IPS-18c (cell line): ENCODE results near the gene BMP2K.
"Not testable (repeated sequence)": the region's sequence is repeated elsewhere in the genome, so short reads cannot be mapped to it uniquely, and the experiment has no call there.

Source experiments
- H3K4me3 ChIP-seq: 2 replicates; pipeline ENCODE4 v1.7.0; 2013; ENCODE audit warnings: low read depth, mild to moderate bottlenecking, low read length, moderate library complexity; ENCODE audit not compliant: insufficient read depth
- H3K9me3 ChIP-seq: one replicate; pipeline ENCODE4 v1.6.1; 2013; ENCODE audit warnings: mild to moderate bottlenecking, low read length, moderate library complexity; ENCODE audit not compliant: control insufficient read depth, insufficient read depth

The BMP2K gene

DNA sequence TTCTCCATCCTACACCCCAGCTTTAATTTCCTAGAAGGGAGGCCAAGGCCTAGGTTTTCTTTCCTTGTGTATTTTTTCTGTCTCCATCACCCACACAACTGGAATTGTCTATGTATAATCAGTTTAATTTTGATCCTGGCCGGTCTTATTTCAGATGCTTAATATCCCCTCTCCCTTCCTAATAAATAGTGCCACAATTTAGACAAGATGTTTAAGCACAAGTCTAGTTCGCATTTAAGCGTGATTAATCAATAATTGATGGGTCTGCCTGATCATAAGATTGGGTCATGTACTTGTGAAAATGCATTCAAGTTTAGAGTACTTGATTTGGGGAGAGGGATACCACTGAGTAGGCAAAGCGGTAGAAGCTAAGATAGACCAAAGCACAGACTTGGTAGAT, 2.4 kb downstream of the BMP2K start:
- Histone ChIP-seq H3K9me3 (no peaks in the 10 kb centered on the region), H3K4me3 (no peak overlapping the region)

- H3K4me3 ChIP-seq, result no peak overlapping the region
- H3K9me3 ChIP-seq, result no peaks in the 10 kb centered on the region
Measured at GRCh38 chr4:78779280-78779679, 3.1 kb downstream of the BMP2K start.

GRCh38 chr4:78780093-78780492, 3.9 kb downstream of the BMP2K start:
- H3K9me3 ChIP-seq, result no peaks in the 10 kb centered on the region
- no peak overlapping the region for H3K4me3 ChIP-seq

DNA sequence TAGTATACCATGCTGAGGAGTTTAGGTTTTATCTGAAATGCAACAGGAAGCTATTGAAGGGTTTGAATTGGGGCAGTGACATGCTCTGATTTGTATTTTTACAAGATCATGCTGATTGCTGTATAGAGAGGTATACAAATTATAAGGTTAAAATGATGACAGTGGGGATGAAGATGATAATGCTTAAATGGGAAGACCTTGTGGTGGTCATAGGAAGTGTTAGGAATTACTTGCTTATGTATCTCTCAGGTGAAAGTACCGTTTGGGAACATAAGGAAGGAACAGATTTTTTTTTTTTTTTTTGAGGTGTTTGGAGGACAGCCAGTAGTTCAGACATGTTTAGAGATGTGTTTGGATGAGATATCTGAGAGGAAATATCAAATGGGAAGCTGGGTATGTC, 5.0 kb downstream of the BMP2K start:
- no peaks in the 10 kb centered on the region for H3K9me3 ChIP-seq
- no peak overlapping the region for H3K4me3 ChIP-seq

DNA sequence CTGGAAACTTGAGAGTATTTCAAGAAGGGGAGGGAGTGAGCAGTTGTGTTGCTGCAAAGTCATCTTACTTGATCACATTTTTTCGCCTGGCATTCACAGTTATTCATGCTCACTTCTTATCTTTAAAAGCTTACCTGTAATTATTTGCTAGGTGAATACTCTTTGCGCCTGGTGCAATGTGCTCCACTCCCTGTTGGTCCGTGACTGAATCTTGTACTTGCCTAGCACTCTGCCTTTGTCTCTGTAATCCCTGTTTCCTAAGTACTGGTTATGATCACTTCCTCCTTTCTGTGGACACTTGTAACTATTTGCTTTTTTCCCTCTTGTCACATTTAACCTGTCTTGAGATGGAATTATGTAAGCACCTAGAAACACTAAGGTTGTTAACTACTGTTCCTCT, 5.8 kb downstream of the BMP2K start:
- H3K9me3 ChIP-seq, result no peaks in the 10 kb centered on the region
- no peak overlapping the region for H3K4me3 ChIP-seq

- no peaks in the 10 kb centered on the region for H3K9me3 ChIP-seq
- H3K4me3 ChIP-seq, result no peak overlapping the region
Measured at GRCh38 chr4:78784236-78784865, 8.2 kb downstream of the BMP2K start.

- Histone ChIP-seq H3K4me3 (no peak overlapping the region), H3K9me3 (no peaks in the 10 kb centered on the region)
Measured at GRCh38 chr4:78787392-78788006, 11.3 kb downstream of the BMP2K start.

- Histone ChIP-seq H3K4me3 (no peak overlapping the region), H3K9me3 (no peaks in the 10 kb centered on the region)
Measured at GRCh38 chr4:78788007-78788889, 12.1 kb downstream of the BMP2K start.

GRCh38 chr4:78795594-78796416, 19.7 kb downstream of the BMP2K start:
- not testable (repeated sequence) for H3K9me3 ChIP-seq

GRCh38 chr4:78796526-78796925, 20.4 kb downstream of the BMP2K start:
- no peak overlapping the region for H3K4me3 ChIP-seq
- no peaks in the 10 kb centered on the region for H3K9me3 ChIP-seq

More at GRCh38 chr4:78795594-78796416, 19.7 kb downstream of the BMP2K start:
- not testable (repeated sequence) for H3K4me3 ChIP-seq

DNA sequence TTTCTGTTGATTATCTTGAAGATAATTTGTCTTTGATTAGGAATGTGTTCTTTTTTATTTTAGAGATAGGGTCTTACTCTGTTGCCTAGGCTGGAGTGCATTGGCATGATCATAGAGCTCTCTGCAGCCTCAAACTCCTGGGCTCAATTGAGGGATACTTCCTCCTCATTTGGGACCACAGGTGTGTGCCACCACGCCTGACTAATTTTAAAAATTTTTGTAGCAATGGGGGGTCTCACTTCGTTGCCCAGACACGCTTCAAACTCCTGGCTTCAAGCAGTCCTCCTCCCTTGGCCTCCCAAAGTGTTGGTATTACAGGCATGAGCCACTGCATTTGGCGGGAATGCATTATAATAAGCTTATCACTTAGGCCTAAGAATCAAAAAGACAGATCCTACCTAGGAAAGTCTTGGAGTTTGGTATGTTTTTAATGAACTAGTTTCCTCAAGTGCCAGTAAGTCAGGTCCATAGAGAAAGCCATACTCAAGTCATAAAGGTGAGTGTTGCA, 21.7 kb downstream of the BMP2K start:
- Histone ChIP-seq H3K4me3 (no peak overlapping the region), H3K9me3 (no peaks in the 10 kb centered on the region)

GRCh38 chr4:78799551-78800495, 23.7 kb downstream of the BMP2K start:
- no peak overlapping the region for H3K4me3 ChIP-seq
- no peaks in the 10 kb centered on the region for H3K9me3 ChIP-seq

DNA sequence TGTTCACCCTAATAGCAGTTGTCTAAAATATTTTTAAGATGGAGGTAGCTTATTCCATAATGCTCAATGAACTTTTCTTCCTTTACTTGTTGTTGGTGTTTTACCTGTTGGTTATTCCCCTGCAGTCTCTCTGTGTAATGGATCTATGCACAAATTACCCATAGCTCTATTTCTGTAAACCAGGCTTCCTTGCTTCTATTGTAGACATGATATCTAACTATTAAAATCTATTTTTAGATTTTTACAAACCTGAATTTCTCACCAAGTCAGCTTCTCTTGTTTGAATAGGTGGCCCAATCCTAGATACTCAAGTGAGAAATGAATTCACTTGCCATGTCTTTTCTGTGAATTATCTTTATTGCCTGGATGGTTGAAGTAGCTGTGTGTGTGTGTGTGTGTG, 24.8 kb downstream of the BMP2K start:
- H3K9me3 ChIP-seq, result no peaks in the 10 kb centered on the region
- no peak overlapping the region for H3K4me3 ChIP-seq

- H3K9me3 ChIP-seq, result no peaks in the 10 kb centered on the region
- no peak overlapping the region for H3K4me3 ChIP-seq
Measured at GRCh38 chr4:78803983-78804382, 27.8 kb downstream of the BMP2K start.

GRCh38 chr4:78806943-78807460, 30.9 kb downstream of the BMP2K start:
- Histone ChIP-seq H3K9me3 (no peaks in the 10 kb centered on the region), H3K4me3 (no peak overlapping the region)

DNA sequence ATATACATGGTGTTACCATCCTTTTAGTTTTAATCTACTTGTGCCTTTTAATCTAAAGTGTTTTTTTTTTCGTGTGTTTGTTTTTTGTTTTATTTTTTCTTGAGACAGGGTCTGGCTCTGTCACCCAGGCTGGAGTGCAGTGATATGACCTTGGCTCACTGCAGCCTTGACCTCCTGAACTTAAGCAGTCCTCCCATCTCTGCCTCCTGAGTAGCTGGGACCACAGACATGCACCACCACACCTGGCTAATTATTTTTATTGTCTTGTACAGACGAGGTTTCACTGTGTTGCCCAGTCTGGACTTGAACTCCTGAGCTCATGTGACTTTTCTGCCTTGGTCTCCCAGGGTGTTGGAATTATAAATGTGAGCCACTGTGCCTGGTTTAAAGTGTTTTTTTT, 33.1 kb downstream of the BMP2K start:
- H3K4me3 ChIP-seq, result no peak overlapping the region
- no peaks in the 10 kb centered on the region for H3K9me3 ChIP-seq
